GM21515 (cell line): ENCODE results near the gene RGS8.

Experiments
- ATAC-seq: cut with Tn5 transposase; IDR thresholded peaks from one replicate; pipeline ENCODE4 v1.9.1; 2021; ENCODE audit not compliant: unreplicated experiment

The RGS8 gene

DNA sequence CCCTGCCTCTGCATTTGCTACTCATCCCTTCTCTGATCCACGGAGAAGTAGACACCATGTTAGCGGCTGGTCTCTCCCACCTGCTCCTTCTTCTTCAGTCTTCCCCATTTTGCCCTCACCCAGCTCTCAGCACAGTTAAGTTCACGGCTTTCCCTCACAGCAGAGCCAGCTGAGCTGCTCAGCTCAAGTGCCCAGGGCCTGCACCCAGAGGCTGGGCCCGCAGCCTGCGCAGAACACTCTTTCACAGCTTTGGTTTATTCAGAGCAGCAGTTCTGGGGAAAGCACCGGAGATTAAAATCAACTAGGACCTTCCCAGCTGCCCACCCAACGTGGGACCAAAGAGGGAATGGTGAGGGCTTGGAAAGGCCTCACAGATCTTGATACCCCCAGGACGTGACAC lies 41.9 kb downstream of the RGS8 start:
- ATAC-seq: no peak

DNA sequence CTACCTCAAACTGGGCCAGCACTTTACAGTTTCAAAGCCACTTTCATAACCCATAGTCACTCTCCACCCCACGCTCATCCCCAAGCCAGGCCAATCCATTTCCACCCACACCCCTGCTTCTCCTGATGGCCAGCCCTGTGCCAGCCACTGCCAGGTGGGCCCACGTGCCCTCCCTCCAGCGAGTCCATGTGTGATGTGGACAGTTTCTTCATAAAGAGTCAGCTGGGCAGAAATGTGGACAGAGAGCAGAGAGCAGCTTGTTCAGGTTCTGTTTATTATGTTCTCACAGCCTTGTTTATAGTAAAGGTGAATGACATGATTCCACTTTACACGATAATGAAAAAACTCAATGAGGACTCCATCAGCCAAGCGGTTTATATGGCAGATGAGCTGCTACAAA lies 42.8 kb downstream of the RGS8 start:
- no peak for ATAC-seq

DNA sequence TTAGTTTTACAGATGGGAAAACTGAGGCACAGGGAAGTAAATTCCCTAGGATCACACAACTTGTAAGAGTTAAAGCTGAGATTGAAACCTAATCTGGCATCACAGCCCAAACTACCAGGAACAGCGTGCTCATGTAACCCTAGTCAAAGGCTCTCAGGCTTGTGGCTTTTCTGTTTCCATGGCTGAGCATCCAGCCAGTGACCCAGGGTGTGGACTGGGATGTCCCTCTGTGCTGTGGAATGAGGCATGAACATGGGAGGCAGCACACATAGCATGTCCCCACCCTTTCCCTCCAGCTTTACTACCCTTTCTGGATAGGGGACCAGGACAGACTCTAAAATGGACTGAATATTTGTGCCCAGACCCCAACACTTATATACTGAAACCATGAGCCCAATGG lies 45.1 kb downstream of the RGS8 start:
- no peak for ATAC-seq

DNA sequence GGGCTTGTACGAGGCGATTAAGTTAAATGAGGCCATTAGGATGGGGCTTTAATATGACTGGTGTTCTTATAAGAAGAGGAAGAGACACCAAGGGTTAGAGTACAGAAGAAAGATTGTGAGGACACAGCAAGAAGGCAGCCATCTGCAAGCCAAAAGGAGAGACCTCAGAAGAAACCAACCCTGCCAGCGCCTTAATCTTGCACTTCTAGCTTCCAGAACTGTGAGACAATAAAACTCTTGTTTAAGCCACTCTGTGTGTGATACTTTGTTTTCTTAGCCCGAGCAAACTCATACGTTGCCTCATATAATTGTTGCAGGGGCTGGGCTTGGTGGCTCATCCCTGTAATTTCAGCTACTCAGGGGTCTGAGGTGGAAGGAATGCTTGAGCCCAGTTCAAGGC lies 46.6 kb downstream of the RGS8 start:
- ATAC-seq: no peak

DNA sequence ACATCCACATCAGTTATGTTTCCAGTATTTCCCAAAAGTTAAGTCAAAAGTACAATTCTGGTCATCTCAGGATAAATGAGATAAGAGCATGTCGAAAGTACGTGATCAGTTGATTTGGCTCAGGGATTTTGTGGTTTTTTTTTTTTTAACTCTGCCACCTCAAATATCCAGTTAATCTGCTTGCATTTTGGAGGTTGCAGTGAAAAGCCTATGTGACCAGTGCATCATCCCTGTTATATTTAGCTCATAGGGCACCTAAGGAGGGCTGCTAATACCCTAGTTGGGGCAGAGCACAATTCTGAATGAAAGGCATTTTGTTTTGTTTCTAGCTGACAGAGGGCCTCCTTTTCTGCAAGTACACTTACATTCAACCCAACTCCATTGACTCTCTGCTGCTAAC lies 48.5 kb downstream of the RGS8 start:
- no peak for ATAC-seq
